ENCODE data around the gene UBE2V1.

Gene UBE2V1

DNA sequence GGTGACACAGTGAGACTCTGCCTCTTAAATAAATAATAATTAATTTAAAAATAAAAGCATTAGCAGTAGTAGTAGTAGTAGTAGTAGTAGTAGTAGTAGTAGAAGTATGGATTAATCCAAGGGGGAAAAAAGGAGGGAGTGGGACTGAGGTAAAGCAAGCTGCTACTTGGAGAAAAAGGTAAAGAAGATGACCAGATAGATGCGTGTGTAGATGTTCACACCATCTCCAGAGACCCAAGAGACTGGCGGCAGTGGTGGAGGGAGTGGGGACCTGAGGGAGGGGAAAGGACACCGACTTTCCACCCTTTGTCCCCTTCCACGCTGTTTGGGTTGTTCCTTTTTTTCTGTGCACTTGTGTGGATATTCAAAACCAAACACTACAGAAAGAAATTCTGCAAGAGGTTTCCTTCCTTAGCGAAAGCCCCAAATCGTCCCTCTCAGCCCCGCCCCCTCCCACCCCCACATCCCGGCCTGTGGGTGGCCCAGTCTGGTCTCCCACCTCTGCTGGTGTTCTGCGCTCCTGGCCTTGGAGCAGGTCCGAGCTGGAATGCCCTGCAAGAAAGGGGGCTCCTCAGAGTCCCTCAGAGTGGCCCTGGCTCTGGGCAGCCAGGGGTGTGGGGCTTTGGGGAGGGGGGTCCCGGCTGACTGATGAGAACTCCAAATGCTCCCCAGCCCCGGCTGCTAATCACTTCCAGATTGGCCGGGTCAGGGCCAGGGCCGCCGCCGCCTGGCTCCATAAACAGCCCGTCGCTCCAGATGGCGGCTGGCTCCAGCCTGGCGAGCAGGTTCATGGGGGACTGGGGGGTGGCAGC lies 60.2 kb downstream of the UBE2V1 start:
- no peaks in the 10 kb centered on the region for H3K27me3 ChIP-seq (ENCODE audit: control insufficient read depth in 1 of 2, insufficient read depth in 2 of 2, low read length in 2 of 2)
- H3K4me1 ChIP-seq (ENCODE audit: control insufficient read depth, insufficient read depth, low read length) = peaks cover 13% of the 10 kb centered on the region
- no peak overlapping the region for H3K27ac ChIP-seq (ENCODE audit: low read length)
- no peaks in the 10 kb centered on the region for H3K9me3 ChIP-seq (ENCODE audit: control insufficient read depth in 2 of 2, low read length in 2 of 2)
- H3K36me3 ChIP-seq (ENCODE audit: control insufficient read depth in 2 of 2, insufficient read depth in 2 of 2, low read length in 2 of 2) = no peaks in the 10 kb centered on the region
- H3K9ac ChIP-seq (ENCODE audit: low read length in 2 of 2) = no peak overlapping the region
- H3K4me3 ChIP-seq (ENCODE audit: low read length in 2 of 2) = no peak overlapping the region

DNA sequence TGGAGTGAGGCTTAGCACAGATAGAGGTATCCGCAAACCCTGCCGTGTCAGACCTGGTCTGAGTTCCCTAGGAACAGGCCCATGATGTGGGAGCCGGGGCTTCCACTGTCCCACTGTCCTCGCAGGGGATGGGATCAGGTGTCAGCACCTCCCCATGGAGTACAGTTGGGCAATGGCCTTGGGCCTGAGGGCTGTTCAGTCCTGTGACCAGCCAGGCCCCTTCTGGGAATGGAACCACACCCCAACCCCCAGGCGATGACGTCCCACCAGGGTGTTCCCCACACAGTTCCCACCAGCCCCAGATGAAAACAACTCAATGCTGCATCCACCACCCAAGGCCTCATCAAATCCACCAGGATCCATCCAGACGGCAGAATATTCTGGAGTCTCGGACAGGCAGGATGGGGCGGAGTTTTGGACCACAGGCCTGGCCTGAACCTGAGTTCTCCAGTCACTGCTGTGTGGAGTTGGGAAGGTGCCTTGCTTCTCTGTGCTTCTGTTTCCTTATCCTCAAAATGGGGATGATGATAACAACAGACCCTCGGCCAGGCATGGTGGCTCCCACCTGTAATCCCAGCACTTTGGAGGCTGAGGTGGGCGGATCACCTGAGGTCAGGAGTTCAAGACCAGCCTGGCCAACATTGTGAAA lies 62.2 kb downstream of the UBE2V1 start:
- Histone ChIP-seq H3K4me1 (ENCODE audit: control insufficient read depth, insufficient read depth, low read length) (peaks cover 16% of the 10 kb centered on the region), H3K27me3 (ENCODE audit: control insufficient read depth in 1 of 2, insufficient read depth in 2 of 2, low read length in 2 of 2) (no peaks in the 10 kb centered on the region), H3K27ac (ENCODE audit: low read length) (no peak overlapping the region)

GRCh38 chr20:50050214-50050613 lies 62.7 kb downstream of the UBE2V1 start:
- H3K4me3 ChIP-seq (ENCODE audit: low read length in 2 of 2) = no peak overlapping the region
- no peaks in the 10 kb centered on the region for H3K36me3 ChIP-seq (ENCODE audit: control insufficient read depth in 2 of 2, insufficient read depth in 2 of 2, low read length in 2 of 2)
- H3K4me1 ChIP-seq (ENCODE audit: control insufficient read depth, insufficient read depth, low read length) = peaks cover 13% of the 10 kb centered on the region
- no peak overlapping the region for H3K9ac ChIP-seq (ENCODE audit: low read length in 2 of 2)
- H3K27ac ChIP-seq (ENCODE audit: low read length) = no peak overlapping the region
- H3K9me3 ChIP-seq (ENCODE audit: control insufficient read depth in 2 of 2, low read length in 2 of 2) = no peaks in the 10 kb centered on the region
- H3K27me3 ChIP-seq (ENCODE audit: control insufficient read depth in 1 of 2, insufficient read depth in 2 of 2, low read length in 2 of 2) = no peaks in the 10 kb centered on the region

More for the DNA sequence above, 62.2 kb downstream of the UBE2V1 start:
- Histone ChIP-seq H3K4me3 (ENCODE audit: low read length in 2 of 2) (no peak overlapping the region), H3K9me3 (ENCODE audit: control insufficient read depth in 2 of 2, low read length in 2 of 2) (no peaks in the 10 kb centered on the region), H3K9ac (ENCODE audit: low read length in 2 of 2) (no peak overlapping the region), H3K36me3 (ENCODE audit: control insufficient read depth in 2 of 2, insufficient read depth in 2 of 2, low read length in 2 of 2) (no peaks in the 10 kb centered on the region)

DNA sequence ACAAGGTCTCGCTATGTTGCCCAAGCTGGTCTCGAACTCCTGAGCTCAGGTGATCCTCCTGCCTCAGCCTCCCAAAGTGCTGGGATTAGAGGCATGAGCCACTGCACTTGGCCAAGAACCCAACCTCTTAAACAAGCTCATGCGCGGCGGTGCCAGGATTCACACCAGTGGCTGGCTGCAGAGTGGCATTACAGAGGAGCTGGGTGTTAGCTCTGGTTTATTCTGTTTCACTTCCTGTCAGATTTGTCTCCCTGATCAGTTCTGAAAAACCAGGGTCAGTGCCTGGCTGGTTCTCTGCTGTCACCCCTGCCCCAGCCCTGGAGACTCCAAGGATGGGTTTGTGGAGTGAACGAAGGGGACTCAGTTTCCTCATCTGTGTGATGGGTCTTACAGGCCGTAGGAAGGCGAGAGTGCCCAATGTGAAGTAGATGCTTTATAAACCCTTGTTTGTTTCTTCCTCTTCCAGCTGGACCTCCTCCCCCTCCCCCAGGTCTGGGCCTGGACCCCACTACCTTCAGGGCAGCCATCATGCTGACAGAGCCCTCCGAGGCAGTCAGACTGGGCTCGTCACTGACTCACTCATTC lies 63.4 kb downstream of the UBE2V1 start:
- Histone ChIP-seq H3K27ac (ENCODE audit: low read length) (no peak overlapping the region), H3K4me1 (ENCODE audit: control insufficient read depth, insufficient read depth, low read length) (peaks cover 6% of the 10 kb centered on the region)

GRCh38 chr20:50048420-50049166 lies 64.4 kb downstream of the UBE2V1 start:
- Histone ChIP-seq H3K4me1 (ENCODE audit: control insufficient read depth, insufficient read depth, low read length) (peaks cover 6% of the 10 kb centered on the region), H3K9me3 (ENCODE audit: control insufficient read depth in 2 of 2, low read length in 2 of 2) (no peaks in the 10 kb centered on the region), H3K9ac (ENCODE audit: low read length in 2 of 2) (no peak overlapping the region), H3K27me3 (ENCODE audit: control insufficient read depth in 1 of 2, insufficient read depth in 2 of 2, low read length in 2 of 2) (no peaks in the 10 kb centered on the region), H3K4me3 (ENCODE audit: low read length in 2 of 2) (no peak overlapping the region), H3K36me3 (ENCODE audit: control insufficient read depth in 2 of 2, insufficient read depth in 2 of 2, low read length in 2 of 2) (no peaks in the 10 kb centered on the region), H3K27ac (ENCODE audit: low read length) (no peak overlapping the region)

More for the DNA sequence above, 63.4 kb downstream of the UBE2V1 start:
- no peaks in the 10 kb centered on the region for H3K27me3 ChIP-seq (ENCODE audit: control insufficient read depth in 1 of 2, insufficient read depth in 2 of 2, low read length in 2 of 2)
- H3K4me3 ChIP-seq (ENCODE audit: low read length in 2 of 2) = no peak overlapping the region
- H3K9ac ChIP-seq (ENCODE audit: low read length in 2 of 2) = no peak overlapping the region
- no peaks in the 10 kb centered on the region for H3K9me3 ChIP-seq (ENCODE audit: control insufficient read depth in 2 of 2, low read length in 2 of 2)
- no peaks in the 10 kb centered on the region for H3K36me3 ChIP-seq (ENCODE audit: control insufficient read depth in 2 of 2, insufficient read depth in 2 of 2, low read length in 2 of 2)

DNA sequence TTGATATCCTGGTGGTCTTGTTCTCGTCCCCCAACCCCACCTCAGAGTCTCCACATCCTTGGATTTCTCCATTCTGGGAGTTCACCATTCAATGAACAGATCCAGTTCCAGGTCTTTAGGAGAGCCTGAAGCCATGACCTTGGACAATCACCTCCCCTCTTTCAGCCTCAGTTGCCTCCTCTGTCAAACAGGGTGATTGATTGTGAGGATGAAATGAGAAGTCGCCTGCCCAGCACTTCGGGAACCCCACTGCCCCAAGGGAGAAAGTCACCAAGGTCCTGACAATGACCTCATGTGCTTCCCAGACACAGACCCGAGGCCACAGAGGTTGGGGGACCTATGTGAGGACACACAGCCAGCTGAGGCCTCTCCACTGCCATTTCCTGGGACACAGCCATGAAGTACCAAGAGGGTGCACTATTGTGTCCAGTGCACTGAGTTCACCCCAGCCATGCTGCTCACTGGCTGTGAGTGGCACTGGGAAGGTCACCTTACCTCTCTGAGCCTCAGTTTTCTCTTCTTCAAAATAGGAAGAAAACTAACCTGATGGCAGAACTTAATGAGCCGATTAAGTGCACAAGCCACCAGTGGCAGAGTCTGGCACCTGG lies 68.5 kb downstream of the UBE2V1 start:
- H3K4me1 ChIP-seq (ENCODE audit: control insufficient read depth, insufficient read depth, low read length) = peaks cover 3% of the 10 kb centered on the region
- no peaks in the 10 kb centered on the region for H3K9me3 ChIP-seq (ENCODE audit: control insufficient read depth in 2 of 2, low read length in 2 of 2)

GRCh38 chr20:50043573-50044352 lies 69.2 kb downstream of the UBE2V1 start:
- Histone ChIP-seq H3K36me3 (ENCODE audit: control insufficient read depth in 2 of 2, insufficient read depth in 2 of 2, low read length in 2 of 2) (no peaks in the 10 kb centered on the region), H3K4me3 (ENCODE audit: low read length in 2 of 2) (no peak overlapping the region), H3K4me1 (ENCODE audit: control insufficient read depth, insufficient read depth, low read length) (peaks cover 3% of the 10 kb centered on the region), H3K27me3 (ENCODE audit: control insufficient read depth in 1 of 2, insufficient read depth in 2 of 2, low read length in 2 of 2) (no peaks in the 10 kb centered on the region), H3K9ac (ENCODE audit: low read length in 2 of 2) (no peak overlapping the region), H3K9me3 (ENCODE audit: control insufficient read depth in 2 of 2, low read length in 2 of 2) (no peaks in the 10 kb centered on the region), H3K27ac (ENCODE audit: low read length) (no peak overlapping the region)

More for the DNA sequence above, 68.5 kb downstream of the UBE2V1 start:
- H3K36me3 ChIP-seq (ENCODE audit: control insufficient read depth in 2 of 2, insufficient read depth in 2 of 2, low read length in 2 of 2) = no peaks in the 10 kb centered on the region
- no peak overlapping the region for H3K27ac ChIP-seq (ENCODE audit: low read length)
- H3K9ac ChIP-seq (ENCODE audit: low read length in 2 of 2) = no peak overlapping the region
- H3K27me3 ChIP-seq (ENCODE audit: control insufficient read depth in 1 of 2, insufficient read depth in 2 of 2, low read length in 2 of 2) = no peaks in the 10 kb centered on the region
- H3K4me3 ChIP-seq (ENCODE audit: low read length in 2 of 2) = no peak overlapping the region

DNA sequence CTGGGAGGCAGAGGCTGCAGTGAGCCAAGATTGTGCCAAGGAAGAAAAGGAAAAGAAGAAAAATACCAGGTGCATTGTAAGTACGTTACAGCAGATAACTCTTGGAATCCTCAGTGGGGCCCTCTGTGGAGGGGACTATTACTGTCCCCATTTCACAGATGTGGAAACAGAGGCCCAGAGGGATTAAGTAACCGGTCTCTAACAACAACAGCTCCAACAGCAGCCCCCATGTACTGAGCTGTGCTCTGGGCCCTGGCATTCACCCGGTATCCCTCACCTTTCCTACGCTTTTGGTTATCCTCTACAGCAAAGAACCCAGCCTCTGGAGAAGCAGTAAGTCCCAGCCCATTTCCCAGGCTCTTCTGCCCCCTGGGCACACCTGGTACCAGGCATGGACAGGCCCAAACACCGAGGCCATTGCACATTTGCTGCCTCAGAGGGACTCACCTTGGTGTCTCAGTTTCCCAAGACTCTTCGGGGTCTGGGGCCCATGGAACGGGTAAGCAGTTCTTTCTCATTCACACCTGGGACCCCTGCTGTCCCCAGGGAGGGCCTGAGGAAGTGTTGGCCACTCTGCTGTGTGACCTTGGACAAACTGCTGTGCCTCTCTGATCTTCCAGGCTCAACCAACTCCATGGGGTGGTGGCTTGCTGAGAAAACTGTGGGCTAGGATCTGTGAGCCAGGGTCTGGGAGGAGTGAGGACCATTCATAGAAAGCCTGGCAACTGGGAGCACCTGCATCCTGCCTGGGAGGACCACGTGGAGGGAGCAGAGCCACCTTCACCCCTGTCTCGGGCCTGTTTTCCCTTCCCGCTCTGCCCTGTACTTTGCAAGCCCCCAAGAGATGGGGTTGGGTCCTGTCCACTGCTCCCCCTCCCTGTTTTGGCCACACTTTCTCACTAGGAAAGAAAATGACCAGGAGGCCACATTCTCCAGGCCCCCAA lies 70.3 kb downstream of the UBE2V1 start:
- peaks cover 3% of the 10 kb centered on the region for H3K4me1 ChIP-seq (ENCODE audit: control insufficient read depth, insufficient read depth, low read length)
- H3K27me3 ChIP-seq (ENCODE audit: control insufficient read depth in 1 of 2, insufficient read depth in 2 of 2, low read length in 2 of 2) = no peaks in the 10 kb centered on the region
- no peaks in the 10 kb centered on the region for H3K36me3 ChIP-seq (ENCODE audit: control insufficient read depth in 2 of 2, insufficient read depth in 2 of 2, low read length in 2 of 2)
- no peak overlapping the region for H3K4me3 ChIP-seq (ENCODE audit: low read length in 2 of 2)
- no peak overlapping the region for H3K27ac ChIP-seq (ENCODE audit: low read length)
- no peaks in the 10 kb centered on the region for H3K9me3 ChIP-seq (ENCODE audit: control insufficient read depth in 2 of 2, low read length in 2 of 2)
- H3K9ac ChIP-seq (ENCODE audit: low read length in 2 of 2) = no peak overlapping the region

DNA sequence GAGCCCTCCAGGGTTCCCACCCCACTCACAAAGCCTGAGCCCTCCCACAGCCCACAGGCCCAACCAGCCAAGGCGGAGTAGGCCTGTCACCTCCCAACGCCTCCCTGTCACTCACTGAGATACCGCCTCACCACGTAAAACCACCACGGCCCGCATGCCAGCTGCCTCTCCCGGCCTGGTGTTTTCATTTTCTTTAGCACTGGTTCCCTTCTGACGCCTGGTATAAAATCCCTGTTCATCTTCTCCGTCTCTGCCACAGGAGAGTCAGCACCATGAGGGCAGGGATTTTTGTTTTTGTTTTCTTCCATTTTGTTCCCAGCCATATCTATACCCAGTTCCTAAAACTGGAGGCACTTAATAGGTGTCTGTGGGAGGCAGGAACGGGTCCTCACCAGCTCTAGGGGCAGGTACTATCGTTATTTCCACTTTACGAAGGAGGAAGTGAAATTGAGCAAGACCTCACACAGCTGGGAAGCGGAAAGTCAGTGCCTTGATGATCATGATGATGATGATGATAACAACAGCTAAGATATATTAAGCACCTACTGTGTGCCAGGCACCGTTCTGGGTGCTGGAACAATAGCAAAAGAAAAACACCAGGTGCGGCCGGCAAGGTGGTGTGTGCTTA lies 71.6 kb downstream of the UBE2V1 start:
- no peak overlapping the region for H3K27ac ChIP-seq (ENCODE audit: low read length)
- no peaks in the 10 kb centered on the region for H3K36me3 ChIP-seq (ENCODE audit: control insufficient read depth in 2 of 2, insufficient read depth in 2 of 2, low read length in 2 of 2)
- H3K9me3 ChIP-seq (ENCODE audit: control insufficient read depth in 2 of 2, low read length in 2 of 2) = no peaks in the 10 kb centered on the region
- no peak overlapping the region for H3K9ac ChIP-seq (ENCODE audit: low read length in 2 of 2)
- no peak overlapping the region for H3K4me3 ChIP-seq (ENCODE audit: low read length in 2 of 2)
- no peaks in the 10 kb centered on the region for H3K4me1 ChIP-seq (ENCODE audit: control insufficient read depth, insufficient read depth, low read length)
- no peaks in the 10 kb centered on the region for H3K27me3 ChIP-seq (ENCODE audit: control insufficient read depth in 1 of 2, insufficient read depth in 2 of 2, low read length in 2 of 2)
